Right cardiac atrium (tissue), 5 donors: ENCODE data around the gene MICAL2. TPM values are rescaled to one million over a fixed set of nuclear protein-coding genes. Genes with fewer than 3 reads are reported as not detected.

Source experiments
- ATAC-seq, 2 donors: fragments of 200-7000 bp; cut with Tn5 transposase; one replicate each; pipeline versions ENCODE4 v1.8.0 to v1.9.1; 2020; ENCODE audit warnings: moderate library complexity in 2 of 2, mild to moderate bottlenecking in 1 of 2
- DNase-seq, 3 donors: peaks; one replicate each; pipeline ENCODE4 v3.0.0-alpha.2; 2020
- H3K27ac ChIP-seq: one replicate; pipeline ENCODE4 v1.5.1; 2013; ENCODE audit warnings: mild to moderate bottlenecking, low read length, control low read depth, moderate library complexity
- H3K27me3 ChIP-seq: one replicate; pipeline ENCODE4 v1.6.1; 2013; ENCODE audit not compliant: control insufficient read depth, insufficient read depth
- H3K4me1 ChIP-seq: one replicate; pipeline ENCODE4 v1.6.1; 2013; ENCODE audit warnings: low read length; ENCODE audit not compliant: control insufficient read depth, insufficient read depth
- H3K4me3 ChIP-seq: one replicate; pipeline ENCODE4 v1.5.1; 2013; ENCODE audit warnings: low read length, control low read depth
- H3K9me3 ChIP-seq: one replicate; pipeline ENCODE4 v1.6.1; 2013; ENCODE audit warnings: low read length; ENCODE audit not compliant: control insufficient read depth
- WGBS: extraction: QIAGEN DNeasy Blood & Tissue Kit; methylation state at CpG from one replicate; pipeline ENCODE4 v1.1.7; 2013; 5-methylcytosine and 5-hydroxymethylcytosine counted together
- intact Hi-C, 4 donors: fragments of 100-400 bp; cut with DNase I; formaldehyde crosslinking; loops; one replicate each; pipeline versions ENCODE4 v1.11.0 to v1.14.0; 2022 to 2023
- polyA plus RNA-seq: library from polyadenylated mRNA; stranded (reverse); fragments of 200-250 nt; gene quantifications from one replicate; pipeline ENCODE4 v1.2.3, GENCODE V29; 2013
- total RNA-seq, 4 donors: library from RNA; stranded (reverse); fragmentation: NEBNext Ultra II Directional; extraction: Animal tissue kit (Norgen Biotek cat#: 25700); gene quantifications; one replicate each; pipeline ENCODE4 v1.2.1, GENCODE V29; 2021
- donor health status: healthy with polysubstance abuse.
- donor health status: DM: no; HTN: yes; CAD: no.
- donor health status: DM: no; HTN: no; CAD: no.
- donor health status: DM: no; HTN: yes; CAD: no; lungs with severe emphysema.
- donor health status: DM: yes; HTN: yes; CAD: no.

MICAL2 gene
- total and polyA plus RNA-seq, 5 donors, result 62.9 to 115 (median 92.3) TPM

DNA sequence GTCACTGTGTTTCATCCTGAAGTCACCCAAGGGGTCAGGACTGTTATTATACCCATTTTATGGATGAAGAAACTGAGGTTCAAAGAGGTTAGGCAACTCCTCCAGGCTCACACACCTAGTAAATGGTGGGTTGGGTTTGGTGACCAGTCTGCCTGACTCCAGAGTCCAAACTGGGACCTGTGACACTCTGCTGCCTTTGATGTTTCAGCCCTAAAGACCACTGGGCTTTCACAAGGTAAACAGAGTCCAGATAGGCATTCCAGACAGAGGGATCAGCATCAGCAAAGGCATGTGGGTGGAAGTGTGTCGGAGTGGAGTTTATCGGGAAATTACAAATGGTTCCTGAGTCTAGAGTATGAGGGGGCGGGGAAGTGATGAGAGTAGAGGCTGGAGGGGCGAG is 38.5 kb downstream of the MICAL2 start:
- Histone ChIP-seq H3K4me3 (no peak overlapping the region), H3K27ac (no peak overlapping the region), H3K9me3 (no peaks in the 10 kb centered on the region), H3K4me1 (peaks cover 21% of the 10 kb centered on the region), H3K27me3 (no peaks in the 10 kb centered on the region)
- DNase-seq (no peak), ATAC-seq (no peak)
- intact Hi-C loops, result no loop called here
- 79% methylated on average over 4 of the region's 4 CpGs for WGBS

DNA sequence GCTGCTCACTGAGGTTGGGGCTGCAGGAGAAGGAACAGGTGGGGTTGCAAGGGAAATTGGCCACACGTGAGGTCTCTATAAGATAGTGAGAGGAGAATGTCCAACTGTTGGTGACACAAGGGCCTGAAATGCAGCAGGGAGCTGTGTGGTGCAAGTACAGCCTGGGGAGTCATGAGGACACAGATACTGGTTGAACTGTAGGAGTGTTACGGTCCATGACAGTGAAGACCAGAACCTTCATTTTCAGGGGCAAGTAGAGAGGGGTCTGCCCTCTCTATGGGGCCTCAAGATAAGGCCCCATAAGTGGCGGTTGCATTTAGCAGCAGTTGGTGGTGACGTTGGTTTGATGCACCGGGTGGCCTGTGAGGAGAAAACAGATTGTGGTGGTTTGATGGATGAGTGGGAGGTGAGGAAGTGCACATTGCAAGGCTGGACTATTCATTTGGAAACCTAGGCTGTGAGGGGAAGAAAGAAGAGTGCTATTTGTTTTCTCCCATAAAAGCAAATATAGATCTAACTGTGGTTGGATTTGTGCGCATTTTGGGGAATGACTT is 39.4 kb downstream of the MICAL2 start:
- DNase-seq (no peak), ATAC-seq (peak; percentile 17 to 18)
- Histone ChIP-seq H3K27me3 (no peaks in the 10 kb centered on the region), H3K4me1 (peaks cover 19% of the 10 kb centered on the region), H3K27ac (no peak overlapping the region), H3K9me3 (no peaks in the 10 kb centered on the region), H3K4me3 (no peak overlapping the region)
- intact Hi-C loops, result loop anchor here in 1 of 4 donors (5.0 kb wide), 1 partner anchor 32 kb away; no protein-coding TSS in a partner anchor
- WGBS, result 58% methylated on average over 6 of the region's 6 CpGs

DNA sequence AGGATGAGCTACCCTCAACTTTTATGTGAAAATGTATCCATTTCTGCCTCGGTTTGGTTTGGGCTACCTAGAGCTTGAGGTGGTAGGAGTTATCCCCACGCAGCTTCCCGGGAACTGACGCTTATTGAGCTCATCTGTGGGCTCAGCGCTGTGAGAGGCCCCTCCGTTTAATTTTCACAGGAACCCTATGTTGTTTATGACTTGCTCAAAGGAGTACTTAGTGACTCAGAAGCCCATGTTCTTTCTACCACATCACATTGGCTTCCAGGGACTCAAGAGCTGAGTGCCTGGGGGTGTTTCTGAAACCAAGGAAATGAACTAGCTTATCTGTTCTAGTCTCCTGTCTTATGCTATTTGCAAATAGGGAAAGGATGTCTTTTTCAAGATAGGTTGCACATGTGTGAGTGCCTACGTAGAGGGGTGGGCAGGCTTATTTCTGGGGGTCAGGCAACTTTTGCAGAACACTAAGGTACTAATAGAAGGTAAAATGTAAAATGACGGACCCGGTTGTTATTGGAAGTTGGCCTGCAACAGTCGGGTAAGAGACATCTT is 40.5 kb downstream of the MICAL2 start:
- WGBS, result 80% methylated on average over 10 of the region's 10 CpGs
- Histone ChIP-seq H3K4me1 (peaks cover 14% of the 10 kb centered on the region), H3K4me3 (no peak overlapping the region), H3K9me3 (no peaks in the 10 kb centered on the region), H3K27ac (no peak overlapping the region), H3K27me3 (no peaks in the 10 kb centered on the region)
- ATAC-seq (no peak), DNase-seq (no peak)
- intact Hi-C loops, result loop anchor here in 1 of 4 donors (5.0 kb wide), 1 partner anchor 34 kb away; no protein-coding TSS in a partner anchor

DNA sequence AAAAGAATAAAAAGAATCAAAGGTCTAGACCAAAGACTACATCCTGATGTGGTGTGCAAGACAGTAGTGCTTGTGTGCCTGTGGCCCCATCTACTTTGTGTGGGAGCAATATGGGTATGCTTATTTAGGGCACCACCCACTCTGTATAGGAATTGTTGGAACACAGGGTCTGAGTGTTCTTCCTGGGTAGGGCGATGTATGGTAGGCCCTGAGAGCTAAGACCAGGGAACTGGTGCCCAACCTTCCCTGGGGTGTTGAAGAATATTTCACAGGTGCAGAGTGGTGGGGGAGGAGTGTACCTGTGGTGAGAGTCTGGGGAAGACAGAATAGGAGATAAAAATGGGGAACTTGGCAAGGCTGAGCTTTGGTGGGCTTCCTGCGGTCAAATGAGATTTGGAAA is 41.9 kb downstream of the MICAL2 start:
- Histone ChIP-seq H3K9me3 (no peaks in the 10 kb centered on the region), H3K4me1 (peaks cover 26% of the 10 kb centered on the region), H3K4me3 (no peak overlapping the region), H3K27ac (no peak overlapping the region), H3K27me3 (no peaks in the 10 kb centered on the region)
- WGBS, result 98% methylated on average over 2 of the region's 2 CpGs
- DNase-seq, result no peak
- intact Hi-C loops, result loop anchor here in 1 of 4 donors (5.0 kb wide), 1 partner anchor 35 kb away; no protein-coding TSS in a partner anchor
- ATAC-seq, result no peak

DNA sequence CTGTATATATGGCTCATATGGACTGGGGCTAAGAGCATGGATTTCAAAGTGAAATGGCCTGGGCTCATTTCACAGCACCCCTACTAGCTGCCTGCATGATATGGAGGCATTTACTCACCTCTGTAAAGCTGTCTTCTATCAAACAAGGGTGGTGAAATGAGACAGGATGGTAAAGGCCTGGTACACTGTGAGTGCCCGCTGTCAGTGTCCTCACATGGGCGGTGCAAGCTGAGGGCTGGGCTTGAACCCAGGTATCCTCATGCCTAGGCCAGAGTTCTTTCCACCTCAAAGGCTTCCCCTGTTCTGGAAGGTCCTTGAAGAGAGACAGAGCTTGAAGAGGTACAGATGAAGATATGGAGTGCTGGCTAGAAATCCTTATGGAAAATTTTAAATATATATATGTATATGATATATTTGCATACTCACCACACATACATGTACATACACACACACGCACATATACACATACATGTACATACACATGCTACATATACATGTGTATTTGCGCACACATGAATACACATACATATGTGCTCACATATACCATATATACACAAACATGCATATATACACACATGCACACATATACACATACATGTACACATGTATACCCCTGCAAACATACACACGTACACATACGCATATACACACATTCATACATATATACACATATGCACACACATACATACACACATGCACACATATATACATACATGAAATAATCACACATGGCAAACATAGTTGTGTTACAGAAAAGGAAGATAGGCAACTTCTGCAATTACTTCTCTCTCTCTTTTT is 44.7 kb downstream of the MICAL2 start:
- no peak overlapping the region for H3K27ac ChIP-seq
- peaks cover 25% of the 10 kb centered on the region for H3K4me1 ChIP-seq
- whole genome bisulfite sequencing, result 92% methylated on average over 6 of the region's 6 CpGs
- DNase-seq, result no peak
- intact Hi-C loops, result loop anchor here in 1 of 4 donors (5.0 kb wide), 1 partner anchor 38 kb away; no protein-coding TSS in a partner anchor
- H3K4me3 ChIP-seq, result no peak overlapping the region
- ATAC-seq, result no peak
- H3K9me3 ChIP-seq, result no peaks in the 10 kb centered on the region
- no peaks in the 10 kb centered on the region for H3K27me3 ChIP-seq

DNA sequence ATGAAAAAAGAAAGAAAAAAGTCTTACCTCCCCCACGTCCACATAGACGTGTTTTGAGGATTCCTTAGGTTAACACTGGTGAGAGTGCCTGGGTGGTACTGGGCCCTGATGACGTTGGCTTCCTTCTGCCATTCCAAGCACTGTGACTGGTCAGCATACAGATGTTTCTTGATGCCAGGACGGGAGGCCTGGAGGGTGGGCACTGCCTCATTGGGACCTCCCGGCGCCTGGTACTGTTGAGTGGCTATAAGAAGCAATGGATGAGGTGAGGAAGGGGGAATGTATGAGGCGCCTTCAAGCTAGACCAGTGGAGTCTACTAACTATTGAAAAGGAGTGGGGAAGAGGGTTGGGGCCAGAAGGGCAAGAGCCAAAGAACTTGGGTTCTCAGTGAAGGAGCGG is 45.3 kb downstream of the MICAL2 start:
- no peak for ATAC-seq
- WGBS, result 92% methylated on average over 8 of the region's 8 CpGs
- Histone ChIP-seq H3K9me3 (no peaks in the 10 kb centered on the region), H3K4me1 (peaks cover 27% of the 10 kb centered on the region), H3K4me3 (no peak overlapping the region), H3K27me3 (no peaks in the 10 kb centered on the region), H3K27ac (no peak overlapping the region)
- intact Hi-C loops, result no loop called here
- DNase-seq, result no peak

DNA sequence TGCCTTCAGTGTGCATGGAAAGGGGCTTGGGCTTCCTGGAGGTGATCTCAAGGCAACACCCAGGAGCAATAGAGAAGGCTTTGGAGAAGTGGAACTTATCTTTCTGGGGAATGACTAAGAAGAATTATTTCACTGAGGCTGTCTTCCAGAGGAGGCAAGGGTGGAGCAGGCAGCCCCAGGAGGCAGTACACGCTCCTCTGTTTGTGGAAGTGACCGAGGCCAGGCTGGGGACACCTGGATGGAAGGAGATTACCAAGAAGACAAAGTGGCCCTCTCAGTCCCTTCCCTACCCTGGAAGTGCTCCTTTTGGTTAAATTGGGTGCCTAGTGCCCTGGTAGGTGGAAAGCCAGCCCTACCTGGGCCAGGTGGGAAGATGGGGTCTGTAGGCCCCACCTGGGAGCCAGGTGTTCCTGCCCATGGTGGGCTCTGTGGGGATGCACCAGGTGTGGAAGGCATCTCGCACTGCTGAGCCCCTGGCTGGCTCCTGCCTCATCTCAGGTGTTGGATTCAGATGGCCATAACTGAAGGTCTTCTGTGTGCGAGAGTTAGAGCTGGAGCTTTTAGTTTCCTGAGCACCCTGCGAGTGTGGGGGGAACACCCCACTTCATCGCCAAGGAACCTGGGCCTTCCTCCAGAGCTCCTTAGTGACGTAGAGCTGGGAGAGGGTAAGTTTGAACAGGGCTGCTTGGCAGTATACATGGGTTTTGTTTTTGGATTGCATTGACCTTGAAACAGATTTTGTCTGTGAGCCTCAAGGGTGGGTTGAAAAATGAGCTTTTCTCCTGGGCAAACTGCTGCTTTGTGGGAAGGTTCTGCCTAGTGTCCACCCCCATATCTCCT is 46.1 kb downstream of the MICAL2 start:
- no peak for ATAC-seq
- Histone ChIP-seq H3K27ac (peak overlapping the region; percentile 21), H3K27me3 (no peaks in the 10 kb centered on the region), H3K9me3 (no peaks in the 10 kb centered on the region), H3K4me1 (peaks cover 25% of the 10 kb centered on the region), H3K4me3 (no peak overlapping the region)
- intact Hi-C loops, result no loop called here
- WGBS, result 78% methylated on average over 7 of the region's 7 CpGs
- DNase-seq, result no peak

DNA sequence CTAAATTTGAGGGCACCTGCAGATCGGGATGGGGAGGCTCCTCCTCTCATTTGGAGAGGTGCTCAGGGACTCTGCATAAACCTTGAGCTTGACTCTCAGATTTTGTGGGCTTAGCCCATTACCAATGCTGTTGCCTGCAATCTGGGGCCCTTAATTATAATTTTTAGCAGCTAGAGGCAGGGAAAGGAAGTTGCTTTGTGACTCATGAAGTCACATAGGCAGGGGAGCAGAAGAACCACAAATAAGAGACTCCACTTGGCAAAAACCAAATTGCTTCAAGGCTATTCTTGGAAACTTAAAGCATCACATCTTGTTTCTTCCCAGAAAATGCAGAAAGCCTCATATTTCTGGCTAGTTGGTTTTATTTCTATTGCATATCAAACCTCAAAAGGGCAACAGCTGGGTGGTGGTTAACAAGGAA is 46.9 kb downstream of the MICAL2 start:
- WGBS, result 60% methylated on average over 1 of the region's 1 CpG
- Histone ChIP-seq H3K27me3 (no peaks in the 10 kb centered on the region), H3K4me1 (peaks cover 27% of the 10 kb centered on the region), H3K27ac (peak overlapping the region; percentile 21), H3K9me3 (no peaks in the 10 kb centered on the region), H3K4me3 (no peak overlapping the region)
- DNase-seq (no peak), ATAC-seq (peak in 1 of 2 donors; percentile 11)
- intact Hi-C loops, result no loop called here

DNA sequence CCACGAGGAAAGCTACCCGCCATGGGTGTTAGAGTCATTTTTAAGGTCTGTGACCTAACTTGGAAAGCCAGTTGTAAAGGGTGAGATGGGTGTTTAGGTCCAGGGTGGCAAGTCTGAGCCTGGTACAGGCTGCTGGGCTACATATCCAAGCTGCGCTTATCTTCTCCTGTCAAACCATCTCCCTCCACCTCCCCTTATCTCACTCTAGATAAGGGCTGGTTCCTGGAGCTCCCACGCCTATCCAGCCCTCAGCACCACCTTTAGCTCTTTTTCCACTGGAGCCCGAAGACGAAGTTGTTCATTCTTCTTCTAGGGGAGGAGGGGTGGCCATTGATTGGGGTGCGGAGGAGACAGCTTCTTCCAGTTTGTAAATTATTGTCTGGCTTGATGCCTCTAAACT is 48.5 kb downstream of the MICAL2 start:
- peak in 1 of 3 donors; percentile 47 for DNase-seq
- peaks cover 30% of the 10 kb centered on the region for H3K4me1 ChIP-seq

DNA sequence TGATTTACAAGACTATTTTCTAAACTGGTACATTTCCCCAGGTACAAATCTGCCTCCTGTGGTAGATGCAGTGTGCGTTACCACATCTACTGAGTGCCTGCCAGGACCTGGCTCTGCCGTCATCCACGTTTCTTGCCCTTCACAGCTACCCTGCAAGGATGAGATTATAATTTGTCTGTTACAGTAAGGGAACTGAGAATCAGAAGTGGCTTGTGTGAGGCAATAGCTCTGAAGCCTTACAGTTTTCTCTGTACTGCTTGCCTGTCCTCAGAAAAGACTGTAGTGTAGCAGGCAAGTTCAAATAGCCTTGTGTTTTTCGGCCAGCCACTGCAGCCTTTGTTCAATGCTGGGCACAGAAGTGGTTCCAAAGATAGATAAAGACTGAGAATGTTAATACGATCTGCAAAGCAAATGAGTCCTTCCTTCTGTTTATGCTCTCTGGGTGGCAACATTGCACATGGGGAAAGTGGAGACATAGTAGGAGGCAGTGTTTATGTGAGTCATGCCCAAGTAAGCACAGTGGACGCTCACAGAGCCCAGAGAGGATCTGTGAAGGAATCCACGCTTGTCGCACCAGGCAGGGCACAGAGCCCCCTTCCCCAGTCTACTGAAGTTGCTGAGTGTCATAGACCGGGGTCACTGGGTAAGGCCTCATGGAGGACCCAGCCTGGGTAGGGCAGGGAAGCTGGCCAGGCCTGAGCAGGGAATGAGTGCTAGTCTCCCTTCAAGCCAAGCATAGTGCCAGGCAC is 49.1 kb downstream of the MICAL2 start:
- ATAC-seq, result peak; percentile 35 to 62
- peak overlapping the region; percentile 96 for H3K27ac ChIP-seq
- 49% methylated on average over 9 of the region's 9 CpGs for WGBS
- DNase-seq, result peak in 1 of 3 donors; percentile 60
- no peak overlapping the region for H3K4me3 ChIP-seq
- H3K27me3 ChIP-seq, result no peaks in the 10 kb centered on the region
- H3K9me3 ChIP-seq, result no peaks in the 10 kb centered on the region
- intact Hi-C loops, result loop anchor here (10.0 kb wide), 2 partner anchors 65 to 75 kb away; no protein-coding TSS in a partner anchor
- peaks cover 32% of the 10 kb centered on the region for H3K4me1 ChIP-seq

More for the DNA sequence above, 48.5 kb downstream of the MICAL2 start:
- H3K9me3 ChIP-seq, result no peaks in the 10 kb centered on the region
- H3K4me3 ChIP-seq, result no peak overlapping the region
- WGBS, result 47% methylated on average over 7 of the region's 7 CpGs
- ATAC-seq, result peak; percentile 71 to 72
- intact Hi-C loops, result no loop called here
- no peaks in the 10 kb centered on the region for H3K27me3 ChIP-seq
- H3K27ac ChIP-seq, result peak overlapping the region; percentile 96
